ENCODE results near the gene UCK2. TPM values are rescaled to one million over a fixed set of nuclear protein-coding genes. Genes with fewer than 3 reads are reported as not detected.
A peak's percentile ranks its signal among the peaks of the same experiment; 100 is the strongest.

The UCK2 gene
- total and polyA plus RNA-seq, 7 donors = 8.3 to 33.0 (median 29.3) TPM

GRCh38 chr1:165894591-165894990, 67.2 kb downstream of the UCK2 start:
- intact Hi-C loops (cut with DNase I) = no loop called here
- Histone ChIP-seq H3K36me3 (peaks cover 0 to 25% (median 15%) of the 10 kb centered on the region in 4 donors), H3K4me3 (no peak overlapping the region), H3K9me3 (no peaks in the 10 kb centered on the region), H3K27me3 (no peaks in the 10 kb centered on the region), H3K27ac (no peak overlapping the region), H3K4me1 (peaks cover 0 to 17% (median 14%) of the 10 kb centered on the region in 4 donors)
- WGBS, 2 donors = 54 to 76% methylated on average over 4 of the region's 4 CpGs
- TF ChIP-seq POLR2A (IDR thresholded peaks at IDR 0.05) (no peak), EP300 (IDR thresholded peaks at IDR 0.05) (no peak), CTCF (IDR thresholded peaks at IDR 0.05) (no peak), POLR2AphosphoS5 (IDR thresholded peaks at IDR 0.05) (no peak)
- DNase-seq = no peak

- DNase-seq = no peak
- Histone ChIP-seq H3K27me3 (no peaks in the 10 kb centered on the region), H3K36me3 (peaks cover 0 to 25% (median 15%) of the 10 kb centered on the region in 4 donors), H3K9me3 (no peaks in the 10 kb centered on the region), H3K4me1 (peaks cover 0 to 17% (median 14%) of the 10 kb centered on the region in 4 donors), H3K27ac (no peak overlapping the region), H3K4me3 (no peak overlapping the region)
- TF ChIP-seq CTCF (IDR thresholded peaks at IDR 0.05) (no peak), POLR2A (IDR thresholded peaks at IDR 0.05) (no peak), POLR2AphosphoS5 (IDR thresholded peaks at IDR 0.05) (no peak), EP300 (IDR thresholded peaks at IDR 0.05) (no peak)
- intact Hi-C loops (cut with DNase I) = no loop called here
- 66 to 78% methylated on average over 5 of the region's 5 CpGs for WGBS, 2 donors
These were observed 68.0 kb downstream of the UCK2 start for GRCh38 chr1:165895451-165895871.

DNA sequence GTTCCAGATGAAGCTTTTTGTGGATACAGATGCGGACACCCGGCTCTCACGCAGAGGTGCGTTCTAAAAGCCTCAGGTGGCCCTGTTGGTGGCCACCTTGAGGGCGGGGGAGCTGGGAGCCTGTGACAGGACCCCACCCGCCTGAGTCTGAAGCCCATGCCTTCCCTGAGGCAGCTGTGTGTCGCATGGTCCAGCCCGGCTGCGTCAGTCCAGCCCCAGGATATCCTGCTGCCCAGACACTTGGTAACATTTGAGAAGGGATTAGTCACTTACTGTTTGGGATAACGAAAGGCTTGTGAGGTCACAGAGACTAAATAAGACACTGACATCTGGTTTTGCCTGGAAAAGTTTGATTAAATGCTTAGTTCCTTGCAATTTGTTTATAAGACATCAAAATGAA, 68.9 kb downstream of the UCK2 start:
- no peak for TF ChIP-seq POLR2A (IDR thresholded peaks at IDR 0.05)
- no peak for TF ChIP-seq POLR2AphosphoS5 (IDR thresholded peaks at IDR 0.05)
- TF ChIP-seq CTCF (IDR thresholded peaks at IDR 0.05) = no peak
- no peak for TF ChIP-seq EP300 (IDR thresholded peaks at IDR 0.05)
- no peak for DNase-seq
- intact Hi-C loops (cut with DNase I) = no loop called here
- peak overlapping the region in 1 of 4 donors; percentile 17 for H3K27ac ChIP-seq
- H3K4me3 ChIP-seq = no peak overlapping the region
- no peaks in the 10 kb centered on the region for H3K9me3 ChIP-seq
- H3K36me3 ChIP-seq = peaks cover 0 to 20% (median 14%) of the 10 kb centered on the region in 4 donors
- H3K4me1 ChIP-seq = peaks cover 0 to 17% (median 14%) of the 10 kb centered on the region in 4 donors
- 90 to 91% methylated on average over 10 of the region's 10 CpGs for WGBS, 2 donors
- no peaks in the 10 kb centered on the region for H3K27me3 ChIP-seq

- intact Hi-C loops (cut with DNase I) = no loop called here
- DNase-seq = no peak
- TF ChIP-seq POLR2A (IDR thresholded peaks at IDR 0.05) (no peak), CTCF (IDR thresholded peaks at IDR 0.05) (no peak), POLR2AphosphoS5 (IDR thresholded peaks at IDR 0.05) (no peak), EP300 (IDR thresholded peaks at IDR 0.05) (no peak)
- H3K27me3 ChIP-seq = no peaks in the 10 kb centered on the region
- H3K36me3 ChIP-seq = peaks cover 0 to 14% (median 10%) of the 10 kb centered on the region in 4 donors
- H3K9me3 ChIP-seq = no peaks in the 10 kb centered on the region
- H3K4me1 ChIP-seq = peaks cover 0 to 17% (median 14%) of the 10 kb centered on the region in 4 donors
- peak overlapping the region in 1 of 4 donors; percentile 4 for H3K27ac ChIP-seq
- 81 to 89% methylated on average over 12 of the region's 12 CpGs for WGBS, 2 donors
- no peak overlapping the region for H3K4me3 ChIP-seq
These were observed 70.2 kb downstream of the UCK2 start for GRCh38 chr1:165897326-165898303.

Measured in sigmoid colon (tissue), 7 donors.